K562 (cell line): ENCODE data around the gene CYSTM1. TPM values are rescaled to one million over a fixed set of nuclear protein-coding genes. Genes with fewer than 3 reads are reported as not detected.
A peak's percentile ranks its signal among the peaks of the same experiment; 100 is the strongest.

Source experiments
- AFF1 ChIP-seq, 2 experiments: fragments of 450-650 bp; IDR thresholded peaks; 2 replicates each; pipeline ENCODE4 v1.6.1; 2018; ENCODE audit warnings: mild to moderate bottlenecking in 2 of 2, low read depth in 1 of 2; ENCODE audit not compliant: partially characterized antibody in 2 of 2
- BRD4 ChIP-seq: fragments of 200-600 bp; sonication (generic); IDR thresholded peaks from 2 replicates; pipeline ENCODE4 v1.6.1; 2017; ENCODE audit warnings: inconsistent platforms
- GTF2E2 ChIP-seq: fragments of 200-800 bp; sonication (Bioruptor generic); IDR thresholded peaks from 2 replicates; pipeline ENCODE4 v1.6.1; 2016; ENCODE audit warnings: missing genetic modification characterization, missing compliant biosample characterization
- HMGN3 ChIP-seq: IDR thresholded peaks from 2 replicates; pipeline ENCODE4 v1.6.1; 2011; ENCODE audit warnings: borderline replicate concordance, low read depth, mild to moderate bottlenecking, mixed read lengths, low read length; ENCODE audit not compliant: insufficient read length; ENCODE audit errors: extremely low read depth
- LEF1 ChIP-seq: fragments of 450-650 bp; IDR thresholded peaks from 2 replicates; pipeline ENCODE4 v1.6.1; 2016; ENCODE audit warnings: mild to moderate bottlenecking
- MCM5 ChIP-seq: fragments of 450-650 bp; IDR thresholded peaks from 2 replicates; pipeline ENCODE4 v1.6.1; 2016; ENCODE audit warnings: low read depth
- MYBL2 ChIP-seq, 2 experiments: fragments of 450-650 bp in 1 of 2; sonication (generic) in 1 of 2; formaldehyde crosslinking in 1 of 2; IDR thresholded peaks; 2 replicates each; pipeline versions ENCODE4 v1.6.1 to v1.8.1; 2017 to 2022; ENCODE audit warnings: borderline replicate concordance in 1 of 2, inconsistent platforms in 1 of 2, low read depth in 1 of 2, mild to moderate bottlenecking in 1 of 2, missing genetic modification reagents in 1 of 2, moderate library complexity in 1 of 2
- NR2F6 ChIP-seq: fragments of 450-650 bp; formaldehyde crosslinking; IDR thresholded peaks from 2 replicates; pipeline ENCODE4 v1.4.0; 2020; ENCODE audit warnings: mild to moderate bottlenecking
- PHTF2 ChIP-seq: fragments of 250-450 bp; sonication (Bioruptor Pico); IDR thresholded peaks from 2 replicates; pipeline ENCODE4 v1.5.0; 2021; ENCODE audit warnings: mild to moderate bottlenecking
- RBFOX2 ChIP-seq: fragments of 200-400 bp; formaldehyde crosslinking; IDR thresholded peaks from 2 replicates; pipeline ENCODE4 v1.6.1; 2017; ENCODE audit warnings: low read depth, mild to moderate bottlenecking, low read length, moderate library complexity
- RBM15 ChIP-seq: fragments of 200-400 bp; formaldehyde crosslinking; IDR thresholded peaks from 2 replicates; pipeline ENCODE4 v1.6.1; 2018; ENCODE audit warnings: mild to moderate bottlenecking, low read length, moderate library complexity; ENCODE audit not compliant: insufficient read depth
- SETDB1 ChIP-seq: IDR thresholded peaks from one replicate; pipeline ENCODE4 v1.6.1; 2012; ENCODE audit warnings: low read length, control low read depth, inconsistent platforms
- SNAPC5 ChIP-seq: fragments of 250-450 bp; sonication (Bioruptor Pico); IDR thresholded peaks from 2 replicates; pipeline ENCODE4 v1.8.0; 2021; ENCODE audit warnings: moderate library complexity, mild to moderate bottlenecking, inconsistent platforms
- TCF3 ChIP-seq: sonication (generic); formaldehyde crosslinking; IDR thresholded peaks from 2 replicates; pipeline ENCODE4 v1.4.0; 2020; ENCODE audit warnings: mild to moderate bottlenecking, missing genetic modification reagents
- ZBTB7A ChIP-seq: IDR thresholded peaks from 2 replicates; pipeline ENCODE4 v1.6.1; 2011; ENCODE audit warnings: low read depth, mild to moderate bottlenecking, low read length, moderate library complexity, borderline replicate concordance; ENCODE audit not compliant: control insufficient read depth
- ZFP1 ChIP-seq: fragments of 450-650 bp; formaldehyde crosslinking; IDR thresholded peaks from 2 replicates; pipeline ENCODE4 v1.4.0; 2020; ENCODE audit warnings: mild to moderate bottlenecking, mixed read lengths
- ZNF140 ChIP-seq: fragments of 250-450 bp; sonication (Bioruptor Pico); IDR thresholded peaks from 2 replicates; pipeline ENCODE4 v1.8.0; 2021; ENCODE audit warnings: moderate library complexity, mild to moderate bottlenecking, inconsistent platforms
- ZNF217 ChIP-seq: sonication (generic); formaldehyde crosslinking; IDR thresholded peaks from 2 replicates; pipeline ENCODE4 v1.8.0; 2022; ENCODE audit warnings: mild to moderate bottlenecking, missing genetic modification reagents
- ZNF780A ChIP-seq: fragments of 250-450 bp; sonication (Bioruptor Pico); IDR thresholded peaks from 2 replicates; pipeline ENCODE4 v1.5.0; 2021; ENCODE audit warnings: mild to moderate bottlenecking
- polyA plus RNA-seq, 8 experiments: library from polyadenylated mRNA; depleted of rRNA in 4 of 8; stranded (reverse) in 5 of 8; unstranded in 3 of 8; fragments of >200 nt; fragmentation: Nextera tagmentation in 2 of 8; fragmentation: Illumina TruSeq in 1 of 8; extraction: Ambion mirVana in 2 of 8; extraction: Trizol in 1 of 8; gene quantifications; 2 replicates each; pipeline versions ENCODE4 v1.2.1 to v1.2.3, GENCODE V29; 2011 to 2014; ENCODE audit warnings: inconsistent platforms in 1 of 8, missing spikeins in 1 of 8
- total RNA-seq, 7 experiments: library from RNA; depleted of rRNA in 6 of 7; stranded (reverse); fragments of >200 nt in 6 of 7; fragmentation: Illumina TruSeq in 2 of 7; extraction: Trizol in 2 of 7; gene quantifications; 2 replicates each; pipeline versions ENCODE4 v1.2.1 to v1.2.3, GENCODE V29; 2011 to 2021; ENCODE audit warnings: low replicate concordance in 1 of 7
- TF ChIP-seq, protein P1 (sequence below): sonication (generic); formaldehyde crosslinking; IDR thresholded peaks from 2 replicates; pipeline ENCODE4 v1.8.0; 2023; ENCODE audit warnings: mild to moderate bottlenecking, missing genetic modification reagents

The CYSTM1 gene
- total and polyA plus RNA-seq, 9 of the 15 experiments (the other 6 are each of a cell fraction or from before 2014, with no cell fraction given): 76.1 to 422 (median 108) TPM

- TF ChIP-seq, protein P1, sequence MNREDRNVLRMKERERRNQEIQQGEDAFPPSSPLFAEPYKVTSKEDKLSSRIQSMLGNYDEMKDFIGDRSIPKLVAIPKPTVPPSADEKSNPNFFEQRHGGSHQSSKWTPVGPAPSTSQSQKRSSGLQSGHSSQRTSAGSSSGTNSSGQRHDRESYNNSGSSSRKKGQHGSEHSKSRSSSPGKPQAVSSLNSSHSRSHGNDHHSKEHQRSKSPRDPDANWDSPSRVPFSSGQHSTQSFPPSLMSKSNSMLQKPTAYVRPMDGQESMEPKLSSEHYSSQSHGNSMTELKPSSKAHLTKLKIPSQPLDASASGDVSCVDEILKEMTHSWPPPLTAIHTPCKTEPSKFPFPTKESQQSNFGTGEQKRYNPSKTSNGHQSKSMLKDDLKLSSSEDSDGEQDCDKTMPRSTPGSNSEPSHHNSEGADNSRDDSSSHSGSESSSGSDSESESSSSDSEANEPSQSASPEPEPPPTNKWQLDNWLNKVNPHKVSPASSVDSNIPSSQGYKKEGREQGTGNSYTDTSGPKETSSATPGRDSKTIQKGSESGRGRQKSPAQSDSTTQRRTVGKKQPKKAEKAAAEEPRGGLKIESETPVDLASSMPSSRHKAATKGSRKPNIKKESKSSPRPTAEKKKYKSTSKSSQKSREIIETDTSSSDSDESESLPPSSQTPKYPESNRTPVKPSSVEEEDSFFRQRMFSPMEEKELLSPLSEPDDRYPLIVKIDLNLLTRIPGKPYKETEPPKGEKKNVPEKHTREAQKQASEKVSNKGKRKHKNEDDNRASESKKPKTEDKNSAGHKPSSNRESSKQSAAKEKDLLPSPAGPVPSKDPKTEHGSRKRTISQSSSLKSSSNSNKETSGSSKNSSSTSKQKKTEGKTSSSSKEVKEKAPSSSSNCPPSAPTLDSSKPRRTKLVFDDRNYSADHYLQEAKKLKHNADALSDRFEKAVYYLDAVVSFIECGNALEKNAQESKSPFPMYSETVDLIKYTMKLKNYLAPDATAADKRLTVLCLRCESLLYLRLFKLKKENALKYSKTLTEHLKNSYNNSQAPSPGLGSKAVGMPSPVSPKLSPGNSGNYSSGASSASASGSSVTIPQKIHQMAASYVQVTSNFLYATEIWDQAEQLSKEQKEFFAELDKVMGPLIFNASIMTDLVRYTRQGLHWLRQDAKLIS (CRISPR knock-in tag): no peak; the same call in none of the 2 replicates
- TF ChIP-seq ZNF140 (CRISPR knock-in tag) (no peak), AFF1 (IDR thresholded peaks at IDR 0.05; ENCODE audit: low read depth in 1 of 2, partially characterized antibody in 2 of 2) (peak in 1 of 2 experiments; percentile 79), PHTF2 (no peak; the same call in 1 of the 2 replicates), ZBTB7A (peak; percentile 42), LEF1 (no peak; the same call in 1 of the 2 replicates), ZFP1 (CRISPR knock-in tag) (no peak), HMGN3 (peak; percentile 73), BRD4 (no peak), SETDB1 (no peak), RBM15 (no peak), MCM5 (no peak), SNAPC5 (CRISPR knock-in tag) (no peak), GTF2E2 (no peak), TCF3 (CRISPR knock-in tag) (0 out of 2 replicates have a peak, but pooled peaks have one; percentile 11), RBFOX2 (peak; percentile 88), ZNF780A (CRISPR knock-in tag) (no peak), ZNF217 (no peak), NR2F6 (CRISPR knock-in tag) (no peak), MYBL2 (IDR thresholded peaks at IDR 0.05; ENCODE audit: low read depth) (no peak), MYBL2 (CRISPR knock-in tag; IDR thresholded peaks at IDR 0.05; ENCODE audit: borderline replicate concordance) (no peak)
Measured at GRCh38 chr5:140175367-140176030, 511 bp downstream of the CYSTM1 start (continued).
